ENCODE results near the gene NR2E1.
A peak's percentile ranks its signal among the peaks of the same experiment; 100 is the strongest.

- no peak for TF ChIP-seq MAX (IDR thresholded peaks at IDR 0.05; ENCODE audit: low read depth, low read length)
- TF ChIP-seq TAF1 (IDR thresholded peaks at IDR 0.05; ENCODE audit: borderline replicate concordance, low read depth, low read length), result no peak
- TF ChIP-seq TCF7 (IDR thresholded peaks at IDR 0.05; ENCODE audit: borderline replicate concordance), result no peak
- TF ChIP-seq ATF3 (IDR thresholded peaks at IDR 0.05; ENCODE audit: borderline replicate concordance, extremely low read depth, low read depth, low read length), result no peak
- TF ChIP-seq KAT2A (conservative IDR thresholded peaks at IDR 0.05; ENCODE audit: control insufficient read depth, low read depth, low read length), result no peak
- peak; percentile 1 to 33 (median 2); a peak in 1 of 6 replicates for TF ChIP-seq CTCF (IDR thresholded peaks at IDR 0.05 in 2 of 3, conservative IDR thresholded peaks at IDR 0.05 in 1 of 3; ENCODE audit: control insufficient read depth in 2 of 3, extremely low read depth in 1 of 3, insufficient read depth in 1 of 3, low read depth in 3 of 3, low read length in 3 of 3)
- TF ChIP-seq YY1 (IDR thresholded peaks at IDR 0.05; ENCODE audit: low read depth, low read length), result no peak
- no peak for TF ChIP-seq SIN3A (IDR thresholded peaks at IDR 0.05; ENCODE audit: low read depth, low read length)
- TF ChIP-seq ZSCAN29 (IDR thresholded peaks at IDR 0.05), result no peak
- no peak for TF ChIP-seq EZH2 (IDR thresholded peaks at IDR 0.05; ENCODE audit: borderline replicate concordance, control insufficient read depth, low read depth, low read length)
- TF ChIP-seq CBX5 (IDR thresholded peaks at IDR 0.05; ENCODE audit: low read depth), result no peak
- TF ChIP-seq NR2C2 (IDR thresholded peaks at IDR 0.05; ENCODE audit: borderline replicate concordance, control insufficient read depth, insufficient read length, low read depth), result no peak
- TF ChIP-seq NBN (IDR thresholded peaks at IDR 0.05), result no peak
- TF ChIP-seq SP1 (IDR thresholded peaks at IDR 0.05; ENCODE audit: low read depth, low read length), result no peak
These were observed 2.6 kb upstream of the NR2E1 start for GRCh38 chr6:108163267-108163643.

All from GM12878 (cell line).